HCT116 (cell line): ENCODE data around the gene SUSD3. TPM values are rescaled to one million over a fixed set of nuclear protein-coding genes. Genes with fewer than 3 reads are reported as not detected.

ENCODE experiments used
- ATAC-seq: fragments of 200-7000 bp; cut with Tn5 transposase; 2 replicates; pipeline ENCODE4 v1.9.1; 2020; ENCODE audit warnings: mild to moderate bottlenecking, moderate library complexity
- BruUV-seq: library from RNA; stranded (reverse); fragments of 400-500 nt; replicated peaks from 2 replicates; lab custom pipeline; 2021; lab: Mats Ljungman, UMichigan
- CTCF ChIA-PET: fragments of 300-600 bp; sonication (Branson Sonifier 250); formaldehyde crosslinking; loops from one replicate; lab custom pipeline; 2021; ENCODE audit warnings: antibody characterized with exemption; lab: Charles Lee
- POLR2A ChIA-PET: fragments of 300-600, 350-600 bp; sonication (Branson Sonifier 250); formaldehyde crosslinking; loops from one replicate; lab custom pipeline; 2021; ENCODE audit warnings: antibody characterized with exemption; lab: Charles Lee
- RAD21 ChIA-PET, 2 experiments: fragments of 300-600 bp; sonication (Branson Sonifier 250); formaldehyde crosslinking; loops; one replicate each; lab custom pipeline; 2023; ENCODE audit warnings: low total read pairs in 2 of 2; ENCODE audit not compliant: uncharacterized antibody in 2 of 2, unreplicated experiment in 2 of 2, low non-redundant PET in 1 of 2; lab: Charles Lee
- DNase-seq: peaks from one replicate; pipeline ENCODE4 v3.0.0-alpha.2; 2010; ENCODE audit warnings: low read depth, low spot score
- H2AFZ ChIP-seq: fragments of 200-600 bp; shearing (Covaris generic), sonication (generic); 2 replicates; pipeline ENCODE4 v1.6.1; 2017; ENCODE audit warnings: low read depth, mixed run types, mixed read lengths, antibody characterized with exemption, low read length; ENCODE audit not compliant: poor library complexity, severe bottlenecking
- H3K27ac ChIP-seq: 2 replicates; pipeline ENCODE4 v1.5.1; 2012; ENCODE audit warnings: low read depth, low read length
- H3K27me3 ChIP-seq: fragments of 200-600 bp; sonication (generic); 2 replicates; pipeline ENCODE4 v1.6.1; 2016; ENCODE audit warnings: mixed run types, low read length, mixed read lengths; ENCODE audit not compliant: insufficient read depth
- H3K36me3 ChIP-seq, 2 experiments: fragments of 200-500 bp in 1 of 2; fragments of 200-600 bp in 1 of 2; sonication (Bioruptor generic) in 1 of 2; sonication (generic) in 1 of 2; 2 replicates each; pipeline versions ENCODE4 v1.5.1 to v1.6.1; 2014 to 2016; ENCODE audit warnings: low read length in 2 of 2, inconsistent platforms in 1 of 2, mixed read lengths in 1 of 2, mixed run types in 1 of 2; ENCODE audit not compliant: insufficient read depth in 2 of 2, control insufficient read depth in 1 of 2
- H3K4me1 ChIP-seq, 2 experiments: fragments of 200-600 bp in 1 of 2; sonication (generic) in 1 of 2; 2 replicates each; pipeline versions ENCODE4 v1.5.1 to v1.6.1; 2012 to 2017; ENCODE audit warnings: low read length in 2 of 2, inconsistent platforms in 1 of 2, mild to moderate bottlenecking in 1 of 2, mixed read lengths in 1 of 2, mixed run types in 1 of 2, moderate library complexity in 1 of 2; ENCODE audit not compliant: insufficient read depth in 2 of 2, control insufficient read depth in 1 of 2
- H3K4me2 ChIP-seq: fragments of 200-600 bp; sonication (generic); 2 replicates; pipeline ENCODE4 v1.6.1; 2017; ENCODE audit warnings: mixed run types, low read length, mixed read lengths
- H3K4me3 ChIP-seq, 2 experiments: fragments of 200-600 bp in 1 of 2; sonication (generic) in 1 of 2; replicated peaks in 1 of 2; 2 replicates each; pipeline ENCODE4 v1.5.1; 2011 to 2016; ENCODE audit warnings: low read length in 2 of 2, control low read depth in 1 of 2, low read depth in 1 of 2, mild to moderate bottlenecking in 1 of 2, mixed read lengths in 1 of 2, mixed run types in 1 of 2
- H3K79me2 ChIP-seq: fragments of 200-600 bp; sonication (generic); 2 replicates; pipeline ENCODE4 v1.6.1; 2017; ENCODE audit warnings: mild to moderate bottlenecking, mixed run types, low read length, moderate library complexity, mixed read lengths; ENCODE audit not compliant: insufficient read depth
- H3K9ac ChIP-seq: fragments of 200-600 bp; sonication (generic); 2 replicates; pipeline ENCODE4 v1.6.1; 2016; ENCODE audit warnings: low read length, mixed read lengths
- H3K9me2 ChIP-seq: fragments of 200-600 bp; sonication (generic), shearing (Covaris generic); 2 replicates; pipeline ENCODE4 v1.6.1; 2017; ENCODE audit warnings: mixed run types, mild to moderate bottlenecking, moderate library complexity; ENCODE audit not compliant: insufficient read depth
- H3K9me3 ChIP-seq, 2 experiments: fragments of 200-500 bp in 1 of 2; fragments of 200-600 bp in 1 of 2; sonication (Bioruptor generic) in 1 of 2; sonication (generic) in 1 of 2; 2 replicates each; pipeline ENCODE4 v1.6.1; 2014 to 2017; ENCODE audit warnings: low read length in 2 of 2, mixed read lengths in 2 of 2, inconsistent platforms in 1 of 2, low read depth in 1 of 2, mild to moderate bottlenecking in 1 of 2, mixed run types in 1 of 2, moderate library complexity in 1 of 2; ENCODE audit not compliant: control insufficient read depth in 1 of 2, insufficient read depth in 1 of 2
- H4K20me1 ChIP-seq: fragments of 200-600 bp; sonication (generic), shearing (Covaris generic); 2 replicates; pipeline ENCODE4 v1.6.1; 2017; ENCODE audit warnings: mixed run types, mild to moderate bottlenecking, moderate library complexity; ENCODE audit not compliant: insufficient read depth
- ATF3 ChIP-seq: IDR thresholded peaks from 2 replicates; pipeline ENCODE4 v1.6.1; 2012
- CEBPB ChIP-seq: IDR thresholded peaks from 2 replicates; pipeline ENCODE4 v1.6.1; 2012; ENCODE audit warnings: low read depth
- ELF1 ChIP-seq: IDR thresholded peaks from 2 replicates; pipeline ENCODE4 v1.6.1; 2012; ENCODE audit warnings: low read depth, borderline replicate concordance
- POLR2AphosphoS5 ChIP-seq: IDR thresholded peaks from 2 replicates; pipeline ENCODE4 v1.6.1; 2011; ENCODE audit warnings: mild to moderate bottlenecking, low read depth, low read length, moderate library complexity
- RAD21 ChIP-seq: IDR thresholded peaks from 2 replicates; pipeline ENCODE4 v1.6.1; 2012; ENCODE audit warnings: low read depth, mild to moderate bottlenecking
- SIN3A ChIP-seq: IDR thresholded peaks from 2 replicates; pipeline ENCODE4 v1.6.1; 2012; ENCODE audit warnings: low read depth
- SRF ChIP-seq: IDR thresholded peaks from 2 replicates; pipeline ENCODE4 v1.6.1; 2012; ENCODE audit warnings: low read depth
- YY1 ChIP-seq: IDR thresholded peaks from 2 replicates; pipeline ENCODE4 v1.6.1; 2011; ENCODE audit warnings: low read length, low read depth, moderate library complexity, mild to moderate bottlenecking; ENCODE audit not compliant: insufficient replicate concordance; ENCODE audit errors: extremely low read depth
- ZFX ChIP-seq: fragments of 450-650 bp; IDR thresholded peaks from 2 replicates; pipeline ENCODE4 v1.6.1; 2017
- intact Hi-C: fragments of 100-400 bp; cut with micrococcal nuclease; formaldehyde crosslinking; loops from 2 replicates; pipeline ENCODE4 v1.10.0; 2022
- total RNA-seq: library from RNA; stranded (reverse); gene quantifications from one replicate; pipeline ENCODE4 v1.2.1, GENCODE V29; 2021; ENCODE audit not compliant: unreplicated experiment

SUSD3 gene
- total RNA-seq, 1 experiment from 2014 or later = 11.3 TPM

GRCh38 chr9:93030642-93031628, 27.6 kb upstream of the SUSD3 start:
- intact Hi-C loops = no loop called here
- H3K4me2 ChIP-seq = no peak overlapping the region
- H3K79me2 ChIP-seq = no peaks in the 10 kb centered on the region
- H3K27ac ChIP-seq = no peak overlapping the region
- H3K4me3 ChIP-seq = no peak overlapping the region
- DNase-seq = no peak
- H3K9ac ChIP-seq = no peak overlapping the region
- H3K4me1 ChIP-seq = no peaks in the 10 kb centered on the region
- ChIA-PET RAD21 (no interaction called here), CTCF (no interaction called here), POLR2A (no interaction called here)
- no peak for ATAC-seq
- no peaks in the 10 kb centered on the region for H3K27me3 ChIP-seq
- H3K9me2 ChIP-seq = no peaks in the 10 kb centered on the region
- H3K9me3 ChIP-seq = no peaks in the 10 kb centered on the region
- H2AFZ ChIP-seq = no peak overlapping the region
- no peaks in the 10 kb centered on the region for H3K36me3 ChIP-seq
- no peaks in the 10 kb centered on the region for H4K20me1 ChIP-seq
- no TSS peak for BruUV-seq
- TF ChIP-seq CEBPB = no peak
- no peak for TF ChIP-seq SIN3A
- TF ChIP-seq ATF3 = no peak
- TF ChIP-seq RAD21 = no peak
- no peak for TF ChIP-seq ZFX
- TF ChIP-seq SRF = no peak
- TF ChIP-seq POLR2AphosphoS5 = no peak
- TF ChIP-seq YY1 = no peak
- TF ChIP-seq ELF1 = no peak
